ENCODE measurements around the gene GAB4.
"Not testable (repeated sequence)": the region's sequence is repeated elsewhere in the genome, so short reads cannot be mapped to it uniquely, and the experiment has no call there.

Gene GAB4

GRCh38 chr22:16958475-16958874 is 49.5 kb downstream of the GAB4 start:
- no peak for DNase-seq (ENCODE audit: low read depth)

GRCh38 chr22:16957781-16958180 is 50.2 kb downstream of the GAB4 start:
- no peak for DNase-seq (ENCODE audit: low read depth)

- no peak for DNase-seq (ENCODE audit: low read depth)
These were observed 51.7 kb downstream of the GAB4 start for GRCh38 chr22:16956290-16956689.

- DNase-seq (ENCODE audit: low read depth): no peak
These were observed 52.3 kb downstream of the GAB4 start for GRCh38 chr22:16955678-16956210.

GRCh38 chr22:16955081-16955480 is 52.9 kb downstream of the GAB4 start:
- no peak for DNase-seq (ENCODE audit: low read depth)

- no peak for DNase-seq (ENCODE audit: low read depth)
These were observed 54.0 kb downstream of the GAB4 start for GRCh38 chr22:16954060-16954403.

GRCh38 chr22:16953206-16954059 is 54.6 kb downstream of the GAB4 start:
- DNase-seq (ENCODE audit: low read depth): no peak

- DNase-seq (ENCODE audit: low read depth): no peak
These were observed 58.5 kb downstream of the GAB4 start for GRCh38 chr22:16949561-16949960.

- DNase-seq (ENCODE audit: low read depth): no peak
These were observed 70.2 kb downstream of the GAB4 start for GRCh38 chr22:16937811-16938210.

- not testable (repeated sequence) for DNase-seq (ENCODE audit: low read depth)
These were observed 70.8 kb downstream of the GAB4 start for GRCh38 chr22:16937209-16937608.

GRCh38 chr22:16936625-16937024 is 71.4 kb downstream of the GAB4 start:
- no peak for DNase-seq (ENCODE audit: low read depth)

- DNase-seq (ENCODE audit: low read depth): no peak
These were observed 72.8 kb downstream of the GAB4 start for GRCh38 chr22:16935209-16935608.

- no peak for DNase-seq (ENCODE audit: low read depth)
These were observed 74.4 kb downstream of the GAB4 start for GRCh38 chr22:16933291-16934282.

- DNase-seq (ENCODE audit: low read depth): no peak
These were observed 75.4 kb downstream of the GAB4 start for GRCh38 chr22:16932577-16932976.

GRCh38 chr22:16925407-16925966 is 82.5 kb downstream of the GAB4 start:
- no peak for DNase-seq (ENCODE audit: low read depth)

- no peak for DNase-seq (ENCODE audit: low read depth)
These were observed 85.3 kb downstream of the GAB4 start for GRCh38 chr22:16922706-16923105.

- DNase-seq (ENCODE audit: low read depth): no peak
These were observed 85.9 kb downstream of the GAB4 start for GRCh38 chr22:16922076-16922475.

GRCh38 chr22:16917144-16918003 is 90.6 kb downstream of the GAB4 start:
- DNase-seq (ENCODE audit: low read depth): peak; percentile 16

GRCh38 chr22:16915701-16916100 is 92.3 kb downstream of the GAB4 start:
- no peak for DNase-seq (ENCODE audit: low read depth)

- DNase-seq (ENCODE audit: low read depth): not testable (repeated sequence)
These were observed 93.1 kb downstream of the GAB4 start for GRCh38 chr22:16914911-16915310.

- DNase-seq (ENCODE audit: low read depth): no peak
These were observed 94.0 kb downstream of the GAB4 start for GRCh38 chr22:16914006-16914405.

Measured in fibroblast of the conjunctiva (primary cell).